WTC11 (cell line): ENCODE data around the gene KDM2B. TPM values are rescaled to one million over a fixed set of nuclear protein-coding genes. Genes with fewer than 3 reads are reported as not detected.

ENCODE experiments used
- ATAC-seq: fragments of 200-7000 bp; cut with Tn5 transposase; 2 replicates; pipeline ENCODE4 v1.10.0; 2021; ENCODE audit warnings: mild to moderate bottlenecking, moderate library complexity
- Bru-seq: library from RNA; stranded (reverse); fragments of 400-500 nt; gene quantifications from one replicate; lab custom pipeline; 2021; lab: Mats Ljungman, UMichigan
- CTCF ChIA-PET: fragments of 300-600 bp; sonication (Branson Sonifier 250); formaldehyde crosslinking; loops from one replicate; lab custom pipeline; 2021; ENCODE audit warnings: antibody characterized with exemption; lab: Charles Lee
- POLR2A ChIA-PET: fragments of 350-600 bp; sonication (Branson Sonifier 250); formaldehyde crosslinking; loops from one replicate; lab custom pipeline; 2021; ENCODE audit warnings: antibody characterized with exemption; lab: Charles Lee
- DNase-seq: peaks from one replicate; pipeline ENCODE4 v3.0.0; 2021; ENCODE audit warnings: low spot score
- H3K27ac Mint-ChIP-seq: 2 replicates; pipeline ENCODE4 v1.8.0; 2021; ENCODE audit warnings: mixed read lengths
- H3K27me3 Mint-ChIP-seq: 2 replicates; pipeline ENCODE4 v1.8.0; 2021; ENCODE audit warnings: low read depth, mild to moderate bottlenecking, moderate library complexity, mixed read lengths
- H3K36me3 Mint-ChIP-seq: 2 replicates; pipeline ENCODE4 v1.8.0; 2021; ENCODE audit warnings: mixed read lengths
- H3K4me1 Mint-ChIP-seq: 2 replicates; pipeline ENCODE4 v1.8.0; 2022; ENCODE audit warnings: mixed read lengths
- H3K4me3 Mint-ChIP-seq: 2 replicates; pipeline ENCODE4 v1.8.0; 2021; ENCODE audit warnings: mild to moderate bottlenecking, moderate library complexity, mixed read lengths
- H3K9me3 Mint-ChIP-seq: 2 replicates; pipeline ENCODE4 v1.8.0; 2021; ENCODE audit warnings: mixed read lengths
- ATF1 ChIP-seq: sonication (generic); formaldehyde crosslinking; IDR thresholded peaks from 2 replicates; pipeline ENCODE4 v1.8.1; 2023; ENCODE audit warnings: mild to moderate bottlenecking, moderate library complexity, missing genetic modification reagents
- ATF3 ChIP-seq: sonication (generic); formaldehyde crosslinking; conservative IDR thresholded peaks from 2 replicates; pipeline ENCODE4 v1.8.1; 2022; ENCODE audit warnings: mild to moderate bottlenecking, missing genetic modification reagents
- CBFB ChIP-seq: sonication (generic); formaldehyde crosslinking; IDR thresholded peaks from 2 replicates; pipeline ENCODE4 v1.8.1; 2022; ENCODE audit warnings: mild to moderate bottlenecking, low read depth, missing genetic modification reagents
- E2F4 ChIP-seq: sonication (generic); formaldehyde crosslinking; IDR thresholded peaks from 2 replicates; pipeline ENCODE4 v1.8.1; 2022; ENCODE audit warnings: low read depth, mild to moderate bottlenecking, moderate library complexity, missing genetic modification reagents, borderline replicate concordance
- GRHL2 ChIP-seq: fragments of 250-450 bp; sonication (Bioruptor Pico); IDR thresholded peaks from 2 replicates; pipeline ENCODE4 v1.8.0; 2022; ENCODE audit warnings: mild to moderate bottlenecking, moderate library complexity; ENCODE audit not compliant: insufficient replicate concordance, severe bottlenecking
- HMGXB4 ChIP-seq: sonication (generic); formaldehyde crosslinking; IDR thresholded peaks from 2 replicates; pipeline ENCODE4 v1.8.1; 2023; ENCODE audit warnings: mild to moderate bottlenecking, moderate library complexity, missing genetic modification reagents
- IRF2 ChIP-seq: sonication (generic); formaldehyde crosslinking; IDR thresholded peaks from 2 replicates; pipeline ENCODE4 v1.8.0; 2022; ENCODE audit warnings: low read depth, missing genetic modification reagents, borderline replicate concordance
- PREB ChIP-seq: sonication (generic); formaldehyde crosslinking; IDR thresholded peaks from 2 replicates; pipeline ENCODE4 v1.8.1; 2022; ENCODE audit warnings: mild to moderate bottlenecking, missing genetic modification reagents, moderate library complexity, borderline replicate concordance
- SOX15 ChIP-seq: fragments of 250-450 bp; sonication (Bioruptor Pico); IDR thresholded peaks from 2 replicates; pipeline ENCODE4 v1.9.0; 2021; ENCODE audit warnings: mild to moderate bottlenecking
- STAT6 ChIP-seq: sonication (generic); formaldehyde crosslinking; conservative IDR thresholded peaks from 2 replicates; pipeline ENCODE4 v1.8.1; 2023; ENCODE audit warnings: mild to moderate bottlenecking, low read depth, missing genetic modification reagents, moderate library complexity
- USF1 ChIP-seq: sonication (generic); formaldehyde crosslinking; IDR thresholded peaks from 2 replicates; pipeline ENCODE4 v1.8.0; 2022; ENCODE audit warnings: mild to moderate bottlenecking, missing genetic modification reagents
- ZBTB43 ChIP-seq: sonication (generic); formaldehyde crosslinking; IDR thresholded peaks from 2 replicates; pipeline ENCODE4 v1.8.1; 2023; ENCODE audit warnings: mild to moderate bottlenecking, missing genetic modification reagents
- ZNF138 ChIP-seq: sonication (generic); formaldehyde crosslinking; conservative IDR thresholded peaks from 2 replicates; pipeline ENCODE4 v1.8.1; 2022; ENCODE audit warnings: mild to moderate bottlenecking, moderate library complexity, missing genetic modification reagents
- ZNF281 ChIP-seq: sonication (generic); formaldehyde crosslinking; IDR thresholded peaks from 2 replicates; pipeline ENCODE4 v1.8.0; 2023; ENCODE audit warnings: mild to moderate bottlenecking, missing genetic modification reagents
- ZNF423 ChIP-seq: fragments of 250-450 bp; sonication (Bioruptor Pico); IDR thresholded peaks from 2 replicates; pipeline ENCODE4 v2.1.2; 2022; ENCODE audit warnings: mild to moderate bottlenecking, moderate library complexity
- long read RNA-seq, 3 experiments: library from RNA in 1 of 3; library from capped mRNA in 1 of 3; library from polyadenylated mRNA in 1 of 3; unstranded in 2 of 3; stranded (forward) in 1 of 3; transcript quantifications; one replicate each; pipeline ENCODE4 v2.0.0, GENCODE V29; 2021
- total RNA-seq: library from RNA; stranded (reverse); gene quantifications from 3 replicates; pipeline ENCODE4 v1.2.3, GENCODE V29; 2021

The KDM2B gene
- total RNA-seq (147 to 155 TPM (median 152 TPM) in 3 replicates), Bru-seq, nascent RNA (percentile 68 among the genes with signal in this experiment)
- long read RNA-seq, experiment 1, full-length matches to known transcripts = 5 of 299 reads
- long read RNA-seq, experiment 1, partial matches to known transcripts = 81 of 299 reads
- long read RNA-seq, experiment 1, other reads (novel, unspliced or antisense) = 213 of 299 reads
- long read RNA-seq, experiment 2, partial matches to known transcripts = 53 of 83 reads
- long read RNA-seq, experiment 2, other reads (novel, unspliced or antisense) = 30 of 83 reads
- long read RNA-seq, experiment 3, partial matches to known transcripts = 4 of 28 reads
- long read RNA-seq, experiment 3, other reads (novel, unspliced or antisense) = 24 of 28 reads

GRCh38 chr12:121580959-121581685 is at the start of gene KDM2B:
KDM2B (minus strand) TSS chr12:121581023; CDS start chr12:121580911, 112 bp downstream.
- Mint-ChIP-seq H3K9me3 (no peaks in the 10 kb centered on the region), H3K4me3 (peak within 1 kb of the TSS; percentile 99), H3K27me3 (no peaks in the 10 kb centered on the region), H3K4me1 (peaks cover 42% of the 10 kb centered on the region), H3K27ac (peak within 1 kb of the TSS; percentile 100), H3K36me3 (peaks cover 4% of the 10 kb centered on the region)
- CTCF ChIA-PET = interaction anchor here (0.6 to 6.0 kb wide), 7 partner anchors 11 to 231 kb away, joined by 3 to 61 read pairs (median 4); partner anchors contain the start of genes MORN3 and ORAI1
- no peak for TF ChIP-seq E2F4 (CRISPR knock-in tag)
- no peak for TF ChIP-seq CBFB (CRISPR knock-in tag)
- TF ChIP-seq ZNF138 (CRISPR knock-in tag) = no peak
- TF ChIP-seq GRHL2 = no peak
- no peak for TF ChIP-seq ZNF423 (CRISPR knock-in tag)
- no peak for TF ChIP-seq IRF2 (CRISPR knock-in tag)
- TF ChIP-seq USF1 (CRISPR knock-in tag) = no peak
- TF ChIP-seq ZBTB43 (CRISPR knock-in tag) = 0 out of 2 replicates have a peak, but pooled peaks have one; percentile 11
- no peak for TF ChIP-seq ZNF281 (CRISPR knock-in tag)
- DNase-seq = no peak
- POLR2A ChIA-PET = interaction anchor here (0.6 to 6.9 kb wide), 7 partner anchors 29 to 180 kb away, joined by 3 to 73 read pairs (median 4); partner anchors contain the start of gene ORAI1
- no peak for ATAC-seq

GRCh38 chr12:121628536-121628935 is 47.7 kb upstream of the KDM2B start:
- ChIA-PET CTCF (interaction anchor here (3.0 to 6.6 kb wide), 4 partner anchors 26 to 75 kb away, joined by 14 to 67 read pairs (median 60); partner anchors contain the start of genes KDM2B and MORN3), POLR2A (interaction anchor here (4.3 kb wide), 1 partner anchor 50 kb away, joined by 73 read pairs; the partner anchor contains the start of gene KDM2B)
- TF ChIP-seq ATF3 (CRISPR knock-in tag) (no peak), SOX15 (no peak), HMGXB4 (CRISPR knock-in tag) (no peak), STAT6 (no peak), ATF1 (CRISPR knock-in tag) (no peak), PREB (no peak)
- peaks cover 6% of the 10 kb centered on the region; the same call in 1 of the 2 replicates for H3K36me3 Mint-ChIP-seq
- DNase-seq (no peak), ATAC-seq (no peak)
- no peaks in the 10 kb centered on the region for H3K27me3 Mint-ChIP-seq
- peaks cover 66% of the 10 kb centered on the region for H3K4me1 Mint-ChIP-seq
- peak overlapping the region; percentile 81 for H3K4me3 Mint-ChIP-seq
- no peaks in the 10 kb centered on the region for H3K9me3 Mint-ChIP-seq
- H3K27ac Mint-ChIP-seq = peak overlapping the region; percentile 67; the same call in 1 of the 2 replicates
